Measurements from ENCODE around the gene MERTK. TPM values are rescaled to one million over a fixed set of nuclear protein-coding genes. Genes with fewer than 3 reads are reported as not detected.

Gene MERTK
- polyA plus RNA-seq, 1 experiment = 0.07 TPM

DNA sequence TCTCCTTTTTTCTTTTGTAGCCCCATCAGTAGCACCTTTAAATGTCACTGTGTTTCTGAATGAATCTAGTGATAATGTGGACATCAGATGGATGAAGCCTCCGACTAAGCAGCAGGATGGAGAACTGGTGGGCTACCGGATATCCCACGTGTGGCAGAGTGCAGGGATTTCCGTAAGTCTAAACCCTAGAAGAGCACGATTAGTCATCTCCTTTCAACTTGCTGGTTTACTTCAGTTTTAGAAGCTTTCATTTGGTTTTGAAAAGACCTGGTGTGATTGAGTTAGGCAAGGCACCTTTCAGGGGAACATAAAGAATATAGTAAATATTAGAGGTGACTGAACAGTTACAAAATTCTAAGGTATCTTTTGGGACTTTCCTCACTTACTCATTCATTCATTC lies 84.4 kb downstream of the MERTK start:
- Histone ChIP-seq H3K4me3 (ENCODE audit: low read depth, low read length) (no peak overlapping the region), H3K36me3 (ENCODE audit: control insufficient read depth, insufficient read depth, low read length) (no peaks in the 10 kb centered on the region), H3K27me3 (ENCODE audit: control insufficient read depth, insufficient read depth, low read length) (peaks cover 16% of the 10 kb centered on the region)
- ChIA-PET POLR2A (no interaction called here), CTCF (no interaction called here)
- TF ChIP-seq, protein P1, sequence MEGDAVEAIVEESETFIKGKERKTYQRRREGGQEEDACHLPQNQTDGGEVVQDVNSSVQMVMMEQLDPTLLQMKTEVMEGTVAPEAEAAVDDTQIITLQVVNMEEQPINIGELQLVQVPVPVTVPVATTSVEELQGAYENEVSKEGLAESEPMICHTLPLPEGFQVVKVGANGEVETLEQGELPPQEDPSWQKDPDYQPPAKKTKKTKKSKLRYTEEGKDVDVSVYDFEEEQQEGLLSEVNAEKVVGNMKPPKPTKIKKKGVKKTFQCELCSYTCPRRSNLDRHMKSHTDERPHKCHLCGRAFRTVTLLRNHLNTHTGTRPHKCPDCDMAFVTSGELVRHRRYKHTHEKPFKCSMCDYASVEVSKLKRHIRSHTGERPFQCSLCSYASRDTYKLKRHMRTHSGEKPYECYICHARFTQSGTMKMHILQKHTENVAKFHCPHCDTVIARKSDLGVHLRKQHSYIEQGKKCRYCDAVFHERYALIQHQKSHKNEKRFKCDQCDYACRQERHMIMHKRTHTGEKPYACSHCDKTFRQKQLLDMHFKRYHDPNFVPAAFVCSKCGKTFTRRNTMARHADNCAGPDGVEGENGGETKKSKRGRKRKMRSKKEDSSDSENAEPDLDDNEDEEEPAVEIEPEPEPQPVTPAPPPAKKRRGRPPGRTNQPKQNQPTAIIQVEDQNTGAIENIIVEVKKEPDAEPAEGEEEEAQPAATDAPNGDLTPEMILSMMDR (IDR thresholded peaks at IDR 0.05; ENCODE audit: insufficient read depth, low read depth, low read length) = no peak
- no peak for DNase-seq (ENCODE audit: low read depth)

DNA sequence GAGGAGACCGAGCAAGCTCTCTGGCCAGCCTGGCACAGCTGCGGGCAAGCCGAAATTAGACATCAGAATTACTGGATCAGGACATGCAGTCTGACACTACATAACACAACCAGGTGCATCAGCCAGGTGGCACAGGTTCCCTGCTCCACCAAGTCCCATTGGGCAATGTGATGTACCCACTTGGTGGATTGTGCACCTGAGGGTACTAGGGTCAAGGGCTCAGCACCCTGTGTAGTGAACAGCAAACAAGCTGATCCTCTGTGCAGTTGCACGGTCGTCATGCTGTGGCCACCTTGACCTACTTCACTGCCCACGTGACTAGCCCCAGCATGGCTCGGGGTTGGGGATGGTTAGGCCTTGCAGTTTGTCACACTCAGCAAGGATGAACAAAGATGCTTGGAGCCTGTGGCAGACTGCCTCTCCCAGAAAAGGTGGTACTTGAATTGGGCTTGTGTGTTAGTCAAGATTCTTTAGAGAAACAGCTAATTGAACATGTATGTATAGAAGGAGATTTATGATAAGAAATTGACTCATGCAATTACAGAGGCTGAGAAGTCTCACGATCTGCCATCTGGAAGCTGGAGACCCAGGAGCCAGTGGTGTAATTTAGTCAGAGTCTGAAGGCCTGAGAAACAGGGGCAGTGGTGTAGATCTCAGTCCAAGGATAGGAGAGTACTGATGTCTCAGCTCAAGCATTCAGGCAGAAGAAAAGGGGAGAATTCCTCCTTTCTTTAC lies 85.2 kb downstream of the MERTK start:
- CTCF ChIA-PET = interaction anchor here (0.7 to 1.5 kb wide), 2 partner anchors 9 to 11 kb away, joined by 3 to 4 read pairs; no protein-coding TSS in a partner anchor
- POLR2A ChIA-PET = no interaction called here

DNA sequence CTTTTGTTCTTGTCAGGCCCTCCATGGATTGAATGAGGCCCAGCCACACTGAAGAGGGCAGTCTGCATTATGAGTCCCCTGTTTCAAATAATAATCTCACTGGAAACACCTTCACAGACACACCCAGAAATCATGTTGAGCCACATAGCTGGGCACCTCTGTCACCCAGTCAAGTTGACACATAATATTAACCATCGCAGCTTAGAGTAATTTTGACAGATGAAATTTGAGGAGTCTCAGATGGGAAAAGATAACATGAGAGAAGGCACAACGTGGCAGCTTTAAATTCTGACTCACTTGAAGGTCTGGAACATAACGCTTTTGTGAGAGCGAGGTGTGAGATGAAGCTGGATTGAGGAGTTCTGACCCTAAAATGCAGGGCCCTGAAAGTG lies 85.8 kb downstream of the MERTK start:
- peaks cover 13% of the 10 kb centered on the region for H3K27me3 ChIP-seq (ENCODE audit: control insufficient read depth, insufficient read depth, low read length)
- POLR2A ChIA-PET = no interaction called here
- CTCF ChIA-PET = interaction anchor here (0.7 to 1.5 kb wide), 2 partner anchors 10 to 11 kb away, joined by 3 to 4 read pairs; no protein-coding TSS in a partner anchor
- TF ChIP-seq, protein P1 (IDR thresholded peaks at IDR 0.05; ENCODE audit: insufficient read depth, low read depth, low read length) = no peak
- no peaks in the 10 kb centered on the region for H3K36me3 ChIP-seq (ENCODE audit: control insufficient read depth, insufficient read depth, low read length)
- DNase-seq (ENCODE audit: low read depth) = no peak
- H3K4me3 ChIP-seq (ENCODE audit: low read depth, low read length) = no peak overlapping the region

More for the DNA sequence above, 85.2 kb downstream of the MERTK start:
- DNase-seq (ENCODE audit: low read depth) = no peak
- no peaks in the 10 kb centered on the region for H3K36me3 ChIP-seq (ENCODE audit: control insufficient read depth, insufficient read depth, low read length)
- peaks cover 16% of the 10 kb centered on the region for H3K27me3 ChIP-seq (ENCODE audit: control insufficient read depth, insufficient read depth, low read length)
- TF ChIP-seq, protein P1 (IDR thresholded peaks at IDR 0.05; ENCODE audit: insufficient read depth, low read depth, low read length) = no peak
- H3K4me3 ChIP-seq (ENCODE audit: low read depth, low read length) = no peak overlapping the region

DNA sequence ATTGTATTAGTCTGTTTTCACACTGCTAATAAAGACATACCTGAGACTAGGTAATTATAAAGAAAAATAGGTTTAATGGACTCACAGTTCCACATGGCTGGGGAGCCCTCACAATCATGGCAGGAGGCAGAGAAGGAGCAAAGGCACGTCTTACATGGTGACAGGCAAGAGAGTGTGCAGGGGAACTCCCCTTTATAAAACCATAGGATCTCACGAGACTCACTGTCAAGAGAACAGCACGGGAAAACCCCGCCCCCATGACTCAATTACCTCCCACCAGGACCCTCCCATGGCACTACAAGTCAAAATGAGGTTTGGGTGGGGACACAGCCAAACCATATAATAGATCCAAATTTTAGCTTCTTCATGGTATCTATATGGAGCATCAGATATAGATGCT lies 87.1 kb downstream of the MERTK start:
- Histone ChIP-seq H3K27me3 (ENCODE audit: control insufficient read depth, insufficient read depth, low read length) (peaks cover 13% of the 10 kb centered on the region), H3K4me3 (ENCODE audit: low read depth, low read length) (no peak overlapping the region), H3K36me3 (ENCODE audit: control insufficient read depth, insufficient read depth, low read length) (no peaks in the 10 kb centered on the region)
- no peak for DNase-seq (ENCODE audit: low read depth)
- ChIA-PET CTCF (no interaction called here), POLR2A (no interaction called here)
- TF ChIP-seq, protein P1 (IDR thresholded peaks at IDR 0.05; ENCODE audit: insufficient read depth, low read depth, low read length) = no peak

DNA sequence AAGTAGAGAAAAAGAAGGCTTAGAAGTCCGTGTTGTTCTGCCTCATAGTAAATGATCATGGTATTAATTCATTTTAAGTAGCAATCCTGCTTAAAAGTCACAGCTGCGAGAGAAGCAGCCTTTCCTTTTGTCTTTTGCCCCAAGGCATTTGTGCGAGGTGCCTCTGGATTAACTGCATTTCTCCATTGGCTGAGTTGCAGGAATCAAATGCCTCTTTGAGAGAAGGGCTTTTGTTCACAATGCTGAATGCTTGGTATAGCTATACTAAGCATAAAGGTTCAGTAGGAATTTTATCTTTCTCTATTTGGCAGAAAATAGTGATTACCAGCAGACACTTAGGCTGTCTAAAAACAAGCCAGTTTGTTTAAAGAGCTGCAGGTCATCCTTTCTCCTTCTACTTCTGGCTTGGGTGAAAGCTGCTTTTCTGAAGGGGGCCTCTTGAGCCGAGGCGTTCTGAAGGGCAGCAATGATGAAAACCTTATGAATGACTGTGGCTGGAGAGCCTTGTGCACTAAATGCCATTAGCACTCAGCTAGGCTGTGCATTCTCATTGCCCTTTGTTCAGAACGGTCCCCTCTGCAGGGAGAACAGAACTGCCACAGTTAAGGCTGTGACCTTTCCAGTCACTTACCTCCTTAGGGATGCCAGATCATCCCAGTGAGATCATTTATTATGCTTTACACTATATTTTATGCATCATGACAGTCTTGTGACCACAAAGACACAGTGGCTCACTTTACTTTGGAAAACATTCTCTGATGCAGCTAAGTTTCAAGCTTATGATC lies 87.9 kb downstream of the MERTK start:
- DNase-seq (ENCODE audit: low read depth) = no peak
- ChIA-PET CTCF (no interaction called here), POLR2A (no interaction called here)
- Histone ChIP-seq H3K4me3 (ENCODE audit: low read depth, low read length) (no peak overlapping the region), H3K36me3 (ENCODE audit: control insufficient read depth, insufficient read depth, low read length) (no peaks in the 10 kb centered on the region), H3K27me3 (ENCODE audit: control insufficient read depth, insufficient read depth, low read length) (peaks cover 13% of the 10 kb centered on the region)
- TF ChIP-seq, protein P1 (IDR thresholded peaks at IDR 0.05; ENCODE audit: insufficient read depth, low read depth, low read length) = no peak

Measured in BJ (cell line).